SW480 (cell line): ENCODE results near the gene BRSK2.
"Not testable (repeated sequence)": the region's sequence is repeated elsewhere in the genome, so short reads cannot be mapped to it uniquely, and the experiment has no call there.

ENCODE experiments used
- DNase-seq: peaks from one replicate; pipeline ENCODE4 v3.0.0-alpha.2; 2016; ENCODE audit warnings: low spot score

Gene BRSK2

DNA sequence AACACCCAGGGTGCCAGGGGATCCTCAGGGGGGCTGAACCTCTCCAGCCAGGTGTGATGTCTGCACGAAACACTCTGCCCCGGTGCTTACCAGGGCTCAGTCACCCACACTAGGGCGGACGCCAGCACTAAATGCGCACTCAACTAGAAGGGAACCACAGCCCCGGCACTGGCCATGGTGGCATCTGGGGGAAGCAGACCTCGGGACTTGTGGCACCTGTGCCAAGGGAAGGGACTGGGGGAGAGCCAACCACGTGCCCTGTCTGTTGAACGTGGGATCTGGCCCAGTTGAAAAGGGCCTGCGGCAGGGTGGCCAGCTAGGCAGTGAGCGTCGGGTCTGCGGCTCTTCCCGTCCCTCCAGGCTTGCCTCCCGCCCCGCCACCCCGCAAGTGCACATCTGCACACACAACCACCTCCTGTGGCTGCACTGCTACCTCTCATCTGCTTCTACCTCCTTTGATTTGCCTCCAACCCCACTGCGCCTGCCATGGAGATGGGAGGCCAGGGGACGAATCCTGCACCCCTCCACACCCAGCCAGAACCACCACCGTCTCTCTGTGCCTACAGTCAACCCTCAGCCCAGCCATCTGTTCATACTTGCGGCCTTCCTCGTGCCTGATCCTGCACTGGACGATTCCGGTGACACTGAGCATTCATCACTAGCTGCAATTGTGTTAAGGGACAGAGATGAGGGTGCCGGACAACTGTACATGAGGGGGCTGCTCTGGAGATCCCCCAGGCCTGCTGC, 111.9 kb downstream of the BRSK2 start:
- DNase-seq, result no peak

GRCh38 chr11:1502168-1502953, 112.6 kb downstream of the BRSK2 start:
- no peak for DNase-seq

- DNase-seq, result no peak
Observed at GRCh38 chr11:1502954-1503707, 113.4 kb downstream of the BRSK2 start.

DNA sequence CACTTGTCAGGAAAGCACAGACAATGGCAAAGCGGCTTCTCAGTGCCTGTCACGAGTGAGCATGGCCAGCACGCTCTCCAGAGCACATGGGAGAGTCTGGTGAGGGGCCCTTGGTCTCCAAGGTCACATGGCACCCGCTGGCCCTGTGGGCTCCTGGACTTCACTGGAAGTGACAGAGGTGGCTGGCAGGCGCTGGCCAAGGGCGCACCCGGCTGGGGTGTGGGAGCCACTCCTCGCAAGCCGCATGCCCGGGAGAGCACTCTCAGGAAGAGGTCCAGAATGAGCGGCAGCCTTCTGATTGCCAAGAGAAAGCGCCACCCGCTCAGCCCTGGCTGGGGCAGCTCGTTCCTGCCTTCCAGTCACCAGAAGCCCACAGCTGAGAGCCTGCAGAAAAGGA, 114.0 kb downstream of the BRSK2 start:
- DNase-seq, result no peak

DNA sequence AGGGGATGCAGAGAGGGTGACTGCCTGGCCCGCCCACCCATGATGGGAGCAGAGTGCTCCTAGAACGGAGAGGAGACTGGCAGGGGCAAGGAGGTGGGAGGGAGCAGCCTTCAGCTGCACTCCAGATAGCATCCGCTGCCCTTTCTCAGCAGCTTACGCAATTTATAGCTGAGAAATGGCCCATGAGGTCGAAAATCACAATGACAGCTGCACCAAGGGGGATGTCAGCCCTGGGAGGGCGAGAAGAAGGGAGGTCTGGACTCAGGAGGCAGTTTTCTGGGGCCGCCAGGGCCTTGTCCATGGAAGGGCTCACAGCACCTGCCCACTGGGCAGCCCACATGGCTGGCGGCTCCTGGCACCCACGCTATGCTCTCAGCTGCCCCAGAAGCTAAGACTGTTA, 114.4 kb downstream of the BRSK2 start:
- DNase-seq, result no peak

GRCh38 chr11:1504581-1505290, 115.0 kb downstream of the BRSK2 start:
- no peak for DNase-seq

GRCh38 chr11:1505480-1505879, 115.7 kb downstream of the BRSK2 start:
- no peak for DNase-seq

GRCh38 chr11:1506981-1507380, 117.2 kb downstream of the BRSK2 start:
- DNase-seq, result no peak

DNA sequence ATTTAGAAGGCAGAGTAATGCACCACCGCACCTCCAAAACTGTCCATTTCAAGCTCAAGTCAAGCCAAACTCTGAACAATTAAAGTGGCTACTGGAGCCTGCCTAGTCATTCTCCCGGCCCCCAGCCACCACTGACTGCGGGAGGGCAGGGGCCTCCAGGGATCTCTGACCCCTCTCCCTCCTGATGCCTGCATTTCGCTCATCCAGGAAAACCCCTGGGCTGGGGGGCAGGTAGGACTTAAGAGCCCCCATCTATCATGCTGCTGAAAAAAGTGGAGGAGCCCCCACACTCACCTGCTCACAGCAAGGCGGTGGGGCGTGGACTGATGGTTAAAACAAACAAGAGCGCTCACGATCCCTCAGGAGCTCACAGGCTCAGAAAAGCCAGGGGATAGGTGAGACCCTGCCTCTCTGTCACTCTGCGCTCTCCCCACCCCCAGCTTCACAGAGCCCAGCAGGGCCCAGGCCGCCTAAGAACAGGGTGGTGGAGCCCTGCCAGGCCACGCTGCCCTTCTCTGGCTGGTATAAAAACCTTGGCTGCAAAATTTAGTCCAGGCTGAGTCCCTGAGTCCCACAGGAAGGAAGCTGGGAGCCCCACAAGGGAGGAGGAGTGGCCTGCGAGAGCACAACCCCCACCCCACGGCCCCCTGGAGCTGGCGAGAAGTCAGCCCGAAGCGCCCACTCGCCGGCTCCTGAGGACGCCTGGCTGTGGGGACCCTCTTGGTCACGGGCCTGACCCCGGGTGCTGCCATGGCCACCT, 117.8 kb downstream of the BRSK2 start:
- no peak for DNase-seq

DNA sequence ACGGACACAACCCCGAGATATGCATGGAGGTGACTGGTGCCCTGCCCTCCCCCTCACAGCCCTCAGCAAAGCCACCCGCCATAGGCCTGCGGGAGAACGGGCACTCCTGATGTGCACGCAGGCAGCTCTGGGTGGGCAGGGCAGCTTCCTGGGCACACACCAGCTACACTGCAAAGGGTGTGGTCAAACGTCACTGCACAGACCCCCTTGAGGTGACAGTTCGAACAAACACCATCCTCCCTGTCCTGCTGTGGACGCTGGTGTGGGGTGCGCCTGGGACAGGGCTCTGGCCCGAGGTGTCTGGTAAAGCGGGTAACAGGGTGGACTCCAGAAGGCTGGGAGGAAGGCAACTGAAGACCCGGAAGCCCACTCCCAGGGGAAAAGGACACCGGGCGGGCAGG, 118.8 kb downstream of the BRSK2 start:
- no peak for DNase-seq

DNA sequence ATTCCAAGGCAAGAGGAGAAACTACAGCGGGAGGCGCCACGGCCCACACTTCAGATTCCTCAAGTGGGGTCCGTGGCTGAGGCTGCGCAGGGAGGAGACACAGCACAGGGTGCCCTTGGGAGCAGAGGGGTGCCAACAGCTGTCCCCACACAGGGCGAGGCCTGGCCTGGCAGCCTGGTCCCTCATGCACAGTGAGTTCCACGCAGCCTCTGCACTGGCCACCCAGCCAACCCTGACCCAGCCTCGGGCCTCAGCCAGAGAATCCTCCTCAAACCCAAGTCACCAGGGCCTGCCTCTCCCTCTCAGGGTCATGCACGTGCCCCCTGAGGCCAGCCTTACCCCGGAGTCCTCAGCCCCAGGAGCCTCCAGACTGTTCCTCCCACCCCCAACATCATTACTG, 119.3 kb downstream of the BRSK2 start:
- no peak for DNase-seq

DNA sequence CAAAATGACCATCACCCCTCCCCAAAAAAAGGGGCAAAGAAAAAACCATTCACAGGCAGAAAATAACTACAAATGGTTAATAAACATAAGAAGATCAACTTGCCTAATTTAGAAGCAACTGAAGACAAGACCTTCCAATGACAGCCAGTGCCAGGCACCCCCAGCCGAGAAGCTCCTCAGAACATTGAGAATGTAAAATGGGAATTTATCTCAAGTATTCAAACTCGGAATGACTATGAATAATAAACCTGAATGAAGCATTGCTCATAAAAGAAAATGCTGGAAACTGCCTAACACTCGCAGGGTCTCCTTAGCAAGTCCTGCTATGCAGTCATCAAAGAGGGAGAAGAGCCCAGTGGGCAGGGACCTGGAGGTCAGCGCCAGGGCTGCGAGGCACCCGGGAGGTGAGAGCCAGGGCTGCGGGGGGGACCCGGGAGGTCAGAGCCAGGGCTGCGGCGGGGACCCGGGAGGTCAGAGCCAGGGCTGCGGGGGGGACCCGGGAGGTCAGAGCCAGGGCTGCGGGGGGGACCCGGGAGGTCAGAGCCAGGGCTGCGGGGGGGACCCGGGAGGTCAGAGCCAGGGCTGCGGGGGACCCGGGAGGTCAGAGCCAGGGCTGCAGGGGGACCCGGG, 120.0 kb downstream of the BRSK2 start:
- no peak for DNase-seq

- DNase-seq, result not testable (repeated sequence)
Observed at GRCh38 chr11:1510351-1510750, 120.6 kb downstream of the BRSK2 start.

DNA sequence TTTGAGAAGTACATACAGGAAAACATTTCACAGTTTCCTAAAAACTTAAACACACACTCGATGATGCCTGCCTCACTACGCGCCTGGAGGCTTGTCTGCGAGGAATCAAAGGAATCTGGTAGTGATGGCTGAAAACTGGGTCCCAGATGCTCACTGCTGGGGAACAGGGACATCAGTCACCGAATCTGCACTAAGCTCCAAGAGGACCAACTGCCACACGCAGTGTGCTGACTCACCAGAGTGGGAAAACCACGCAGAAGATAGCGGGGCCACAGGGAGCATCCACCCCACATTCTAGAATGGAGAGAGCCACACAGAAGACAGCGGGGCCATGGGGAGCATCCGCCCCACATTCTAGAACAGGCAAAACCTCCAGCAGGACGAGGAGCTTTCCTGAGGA, 121.2 kb downstream of the BRSK2 start:
- DNase-seq, result no peak

DNA sequence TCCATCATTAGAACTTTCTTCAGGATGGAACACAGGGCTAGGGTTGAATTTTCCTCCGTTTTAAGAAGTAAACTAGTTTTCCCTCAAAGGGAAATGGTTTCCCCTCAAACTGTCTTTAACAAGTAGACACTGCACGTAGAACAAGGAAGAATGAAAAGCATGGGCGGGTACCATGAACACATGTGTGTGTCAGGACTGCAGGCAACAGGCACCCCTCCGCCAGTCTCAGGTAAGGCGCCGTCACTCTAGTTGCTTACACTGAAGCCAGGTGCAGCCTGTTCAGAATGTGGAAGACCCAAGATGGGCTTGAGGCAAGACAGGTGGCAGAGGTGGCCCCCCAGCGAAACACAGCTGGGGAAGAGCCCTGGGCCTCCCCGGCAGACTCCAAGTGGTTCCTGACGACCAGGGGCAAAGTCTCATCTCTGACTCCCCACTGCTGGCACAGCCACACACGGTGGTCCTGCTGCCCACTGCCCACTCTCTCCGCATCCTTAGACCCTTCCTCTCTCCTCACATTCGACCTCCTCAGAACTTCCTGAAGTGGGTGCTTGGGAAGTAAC, 122.3 kb downstream of the BRSK2 start:
- no peak for DNase-seq
